ENCODE results near the gene FOXC2. TPM values are rescaled to one million over a fixed set of nuclear protein-coding genes. Genes with fewer than 3 reads are reported as not detected.

FOXC2 gene
- total and polyA plus RNA-seq, 2 donors (not counting 1 experiment from before 2014, with no cell fraction given) = not detected

- Mint-ChIP-seq H3K27ac (no peak overlapping the region), H3K4me3 (no peak overlapping the region)
- WGBS (ENCODE audit: insufficient coverage) = 84% methylated on average over 8 of the region's 13 CpGs
These were observed 27.4 kb downstream of the FOXC2 start for GRCh38 chr16:86593913-86594620.

More at GRCh38 chr16:86593913-86594620, 27.4 kb downstream of the FOXC2 start:
- Histone ChIP-seq H3K4me3 (ENCODE audit: control extremely low read depth in 1 of 5, extremely low read depth in 1 of 5, insufficient read depth in 1 of 5, low read depth in 2 of 5, low read length in 4 of 5) (no peak overlapping the region), H2AFZ (ENCODE audit: insufficient read depth, low read depth, low read length, poor library complexity, severe bottlenecking) (no peak overlapping the region), H3K4me2 (replicated peaks; ENCODE audit: low read depth, low read length, poor library complexity, severe bottlenecking) (no peak overlapping the region), H3K9me3 (ENCODE audit: control extremely low read depth in 1 of 3, control insufficient read depth in 2 of 3, insufficient read depth in 1 of 3, low read length in 2 of 3) (no peaks in the 10 kb centered on the region), H4K20me1 (ENCODE audit: control insufficient read depth, insufficient read depth, low read length, poor library complexity, severe bottlenecking) (no peaks in the 10 kb centered on the region), H3K9ac (ENCODE audit: low read length) (no peak overlapping the region), H3K4me1 (ENCODE audit: control insufficient read depth in 2 of 2, insufficient read depth in 2 of 2, low read length in 2 of 2) (no peaks in the 10 kb centered on the region), H3K79me2 (ENCODE audit: control insufficient read depth, insufficient read depth, low read length) (no peaks in the 10 kb centered on the region), H3K36me3 (replicated peaks in 1 of 2; ENCODE audit: control extremely low read depth in 1 of 2, control insufficient read depth in 1 of 2, extremely low read depth in 1 of 2, insufficient read depth in 2 of 2, low read length in 1 of 2) (no peaks in the 10 kb centered on the region), H3K27ac (ENCODE audit: low read length in 2 of 2) (no peak overlapping the region), H3K27me3 (replicated peaks in 1 of 4; ENCODE audit: control extremely low read depth in 1 of 4, control insufficient read depth in 3 of 4, insufficient read depth in 4 of 4, low read length in 3 of 4) (peaks cover 0 to 25% (median 7%) of the 10 kb centered on the region in 4 experiments)
- ChIA-PET POLR2A (no interaction called here), CTCF (no interaction called here)
- no peaks in the 10 kb centered on the region for H3K9me3 Mint-ChIP-seq (ENCODE audit: insufficient read depth)
- DNase-seq (no peak), ATAC-seq (ENCODE audit: low read depth) (no peak)
- no peak for TF ChIP-seq CTCF (IDR thresholded peaks at IDR 0.05)
- no peak for TF ChIP-seq EZH2 (IDR thresholded peaks at IDR 0.05; ENCODE audit: borderline replicate concordance, insufficient read depth, low read depth, low read length, poor library complexity, severe bottlenecking)
- no peaks in the 10 kb centered on the region for H3K4me1 Mint-ChIP-seq
- peaks cover 51% of the 10 kb centered on the region for H3K27me3 Mint-ChIP-seq
- intact Hi-C loops (cut with micrococcal nuclease) = no loop called here
